K562 (cell line): ENCODE measurements around the gene HEMGN. TPM values are rescaled to one million over a fixed set of nuclear protein-coding genes. Genes with fewer than 3 reads are reported as not detected.

ENCODE experiments used
- CREM ChIP-seq: IDR thresholded peaks from 2 replicates; pipeline ENCODE4 v1.6.1; 2014; ENCODE audit warnings: antibody characterized with exemption, low read depth
- ETV6 ChIP-seq, 3 experiments: fragments of 150-350 bp in 1 of 3; sonication (generic) in 1 of 3; formaldehyde crosslinking in 1 of 3; IDR thresholded peaks; 2 replicates each; pipeline versions ENCODE4 v1.6.1 to v1.8.0; 2014 to 2022; ENCODE audit warnings: borderline replicate concordance in 2 of 3, low read depth in 2 of 3, antibody characterized with exemption in 1 of 3, low read length in 1 of 3, mild to moderate bottlenecking in 1 of 3, missing genetic modification reagents in 1 of 3
- EZH2 ChIP-seq: IDR thresholded peaks from 2 replicates; pipeline ENCODE4 v1.6.1; 2012; ENCODE audit warnings: low read depth, mild to moderate bottlenecking, inconsistent platforms, low read length, borderline replicate concordance
- HDAC8 ChIP-seq: fragments of 450-650 bp; IDR thresholded peaks from 2 replicates; pipeline ENCODE4 v1.6.1; 2016; ENCODE audit warnings: mild to moderate bottlenecking, missing genetic modification characterization, moderate library complexity, missing compliant biosample characterization
- KAT8 ChIP-seq: fragments of 450-650 bp; IDR thresholded peaks from 2 replicates; pipeline ENCODE4 v1.6.1; 2016; ENCODE audit warnings: low read depth, mild to moderate bottlenecking
- KDM4B ChIP-seq, 2 experiments: fragments of 450-650 bp in 1 of 2; sonication (generic) in 1 of 2; IDR thresholded peaks; 2 replicates each; pipeline ENCODE4 v1.6.1; 2016 to 2017; ENCODE audit warnings: borderline replicate concordance in 2 of 2, antibody characterized with exemption in 1 of 2, low read depth in 1 of 2, mild to moderate bottlenecking in 1 of 2
- MITF ChIP-seq: IDR thresholded peaks from 2 replicates; pipeline ENCODE4 v1.6.1; 2014; ENCODE audit warnings: antibody characterized with exemption
- SAP30 ChIP-seq: fragments of 200-600 bp; sonication (generic); IDR thresholded peaks from 2 replicates; pipeline ENCODE4 v1.6.1; 2012; ENCODE audit warnings: borderline replicate concordance, low read depth, mild to moderate bottlenecking, moderate library complexity, low read length, control low read depth, inconsistent platforms; ENCODE audit not compliant: insufficient read depth, poor library complexity, severe bottlenecking
- SMAD2 ChIP-seq: fragments of 150-350 bp; IDR thresholded peaks from 2 replicates; pipeline ENCODE4 v1.6.1; 2014; ENCODE audit warnings: low read depth, mild to moderate bottlenecking, low read length
- SRSF1 ChIP-seq: fragments of 200-400 bp; formaldehyde crosslinking; IDR thresholded peaks from 2 replicates; pipeline ENCODE4 v1.6.1; 2017; ENCODE audit warnings: mild to moderate bottlenecking, low read depth, low read length, moderate library complexity
- TAF1 ChIP-seq: IDR thresholded peaks from 2 replicates; pipeline ENCODE4 v1.6.1; 2011; ENCODE audit warnings: mild to moderate bottlenecking, low read length, moderate library complexity; ENCODE audit not compliant: insufficient read depth, control insufficient read depth, severe bottlenecking; ENCODE audit errors: extremely low read depth
- TRIM24 ChIP-seq, 2 experiments: fragments of 450-650 bp; IDR thresholded peaks; 2 replicates each; pipeline ENCODE4 v1.6.1; 2016
- YY1 ChIP-seq, 3 experiments: IDR thresholded peaks; 2 replicates each; pipeline ENCODE4 v1.6.1; 2011; ENCODE audit warnings: low read length in 2 of 3, mild to moderate bottlenecking in 2 of 3, moderate library complexity in 2 of 3, borderline replicate concordance in 1 of 3, control low read depth in 1 of 3, low read depth in 1 of 3; ENCODE audit not compliant: insufficient read depth in 3 of 3, insufficient replicate concordance in 2 of 3, control insufficient read depth in 1 of 3, insufficient read length in 1 of 3; ENCODE audit errors: extremely low read depth in 1 of 3
- ZNF143 ChIP-seq: sonication (generic); formaldehyde crosslinking; IDR thresholded peaks from 2 replicates; pipeline ENCODE4 v1.9.0; 2022; ENCODE audit warnings: mild to moderate bottlenecking, missing genetic modification reagents
- ZNF175 ChIP-seq: fragments of 200-800 bp; sonication (Bioruptor generic); IDR thresholded peaks from 2 replicates; pipeline ENCODE4 v1.6.1; 2016; ENCODE audit warnings: low read depth, mild to moderate bottlenecking, missing genetic modification characterization, missing compliant biosample characterization
- ZNF324 ChIP-seq: fragments of 250-450 bp; sonication (Bioruptor Pico); IDR thresholded peaks from 2 replicates; pipeline ENCODE4 v1.4.0; 2020; ENCODE audit warnings: mild to moderate bottlenecking
- ZNF41 ChIP-seq: fragments of 250-450 bp; sonication (Bioruptor Pico); conservative IDR thresholded peaks from 2 replicates; pipeline ENCODE4 v1.4.0; 2020; ENCODE audit warnings: mild to moderate bottlenecking
- ZNF695 ChIP-seq: fragments of 450-650 bp; formaldehyde crosslinking; IDR thresholded peaks from 2 replicates; pipeline ENCODE4 v1.4.0; 2020; ENCODE audit warnings: mild to moderate bottlenecking, moderate library complexity
- polyA plus RNA-seq, 8 experiments: library from polyadenylated mRNA; depleted of rRNA in 4 of 8; stranded (reverse) in 5 of 8; unstranded in 3 of 8; fragments of >200 nt; fragmentation: Nextera tagmentation in 2 of 8; fragmentation: Illumina TruSeq in 1 of 8; extraction: Ambion mirVana in 2 of 8; extraction: Trizol in 1 of 8; gene quantifications; 2 replicates each; pipeline versions ENCODE4 v1.2.1 to v1.2.3, GENCODE V29; 2011 to 2014; ENCODE audit warnings: inconsistent platforms in 1 of 8, missing spikeins in 1 of 8
- total RNA-seq, 7 experiments: library from RNA; depleted of rRNA in 6 of 7; stranded (reverse); fragments of >200 nt in 6 of 7; fragmentation: Illumina TruSeq in 2 of 7; extraction: Trizol in 2 of 7; gene quantifications; 2 replicates each; pipeline versions ENCODE4 v1.2.1 to v1.2.3, GENCODE V29; 2011 to 2021; ENCODE audit warnings: low replicate concordance in 1 of 7
- TF ChIP-seq, protein P1 (sequence below): fragments of 450-650 bp; IDR thresholded peaks from one replicate; pipeline ENCODE4 v1.6.1; 2018; ENCODE audit warnings: mild to moderate bottlenecking, moderate library complexity; ENCODE audit not compliant: partially characterized antibody
- TF ChIP-seq, protein P2 (sequence below): sonication (generic); formaldehyde crosslinking; IDR thresholded peaks from 2 replicates; pipeline ENCODE4 v1.8.0; 2022; ENCODE audit warnings: mild to moderate bottlenecking, missing genetic modification reagents, borderline replicate concordance

Gene HEMGN
- total and polyA plus RNA-seq, 9 of the 15 experiments (the other 6 are each of a cell fraction or from before 2014, with no cell fraction given), result 56.3 to 258 (median 137) TPM

- TF ChIP-seq, protein P1, sequence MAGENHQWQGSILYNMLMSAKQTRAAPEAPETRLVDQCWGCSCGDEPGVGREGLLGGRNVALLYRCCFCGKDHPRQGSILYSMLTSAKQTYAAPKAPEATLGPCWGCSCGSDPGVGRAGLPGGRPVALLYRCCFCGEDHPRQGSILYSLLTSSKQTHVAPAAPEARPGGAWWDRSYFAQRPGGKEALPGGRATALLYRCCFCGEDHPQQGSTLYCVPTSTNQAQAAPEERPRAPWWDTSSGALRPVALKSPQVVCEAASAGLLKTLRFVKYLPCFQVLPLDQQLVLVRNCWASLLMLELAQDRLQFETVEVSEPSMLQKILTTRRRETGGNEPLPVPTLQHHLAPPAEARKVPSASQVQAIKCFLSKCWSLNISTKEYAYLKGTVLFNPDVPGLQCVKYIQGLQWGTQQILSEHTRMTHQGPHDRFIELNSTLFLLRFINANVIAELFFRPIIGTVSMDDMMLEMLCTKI, result no peak
- TF ChIP-seq TAF1 (no peak), ETV6 (IDR thresholded peaks at IDR 0.05; ENCODE audit: borderline replicate concordance in 1 of 2, low read depth in 2 of 2, low read length in 1 of 2) (no peak), ETV6 (CRISPR knock-in tag; IDR thresholded peaks at IDR 0.05; ENCODE audit: borderline replicate concordance) (no peak), ZNF695 (no peak), SRSF1 (no peak), SMAD2 (no peak), KDM4B (IDR thresholded peaks at IDR 0.05; ENCODE audit: borderline replicate concordance in 2 of 2, low read depth in 1 of 2) (no peak), ZNF143 (no peak), ZNF324 (CRISPR knock-in tag) (no peak), YY1 (IDR thresholded peaks at IDR 0.05; ENCODE audit: borderline replicate concordance in 1 of 3, control insufficient read depth in 1 of 3, extremely low read depth in 1 of 3, insufficient read depth in 3 of 3, insufficient read length in 1 of 3, insufficient replicate concordance in 2 of 3, low read depth in 1 of 3, low read length in 2 of 3) (no peak), CREM (peak; percentile 40; the same call in 1 of the 2 replicates), TRIM24 (IDR thresholded peaks at IDR 0.05) (0 out of 4 replicates have a peak, but pooled peaks of 1 of the 2 experiments have one; percentile 37), MITF (no peak; the same call in 1 of the 2 replicates), EZH2 (no peak), ZNF175 (CRISPR knock-in tag) (no peak), SAP30 (no peak), HDAC8 (tag) (no peak), ZNF41 (CRISPR knock-in tag) (no peak), KAT8 (no peak)
- TF ChIP-seq, protein P2, sequence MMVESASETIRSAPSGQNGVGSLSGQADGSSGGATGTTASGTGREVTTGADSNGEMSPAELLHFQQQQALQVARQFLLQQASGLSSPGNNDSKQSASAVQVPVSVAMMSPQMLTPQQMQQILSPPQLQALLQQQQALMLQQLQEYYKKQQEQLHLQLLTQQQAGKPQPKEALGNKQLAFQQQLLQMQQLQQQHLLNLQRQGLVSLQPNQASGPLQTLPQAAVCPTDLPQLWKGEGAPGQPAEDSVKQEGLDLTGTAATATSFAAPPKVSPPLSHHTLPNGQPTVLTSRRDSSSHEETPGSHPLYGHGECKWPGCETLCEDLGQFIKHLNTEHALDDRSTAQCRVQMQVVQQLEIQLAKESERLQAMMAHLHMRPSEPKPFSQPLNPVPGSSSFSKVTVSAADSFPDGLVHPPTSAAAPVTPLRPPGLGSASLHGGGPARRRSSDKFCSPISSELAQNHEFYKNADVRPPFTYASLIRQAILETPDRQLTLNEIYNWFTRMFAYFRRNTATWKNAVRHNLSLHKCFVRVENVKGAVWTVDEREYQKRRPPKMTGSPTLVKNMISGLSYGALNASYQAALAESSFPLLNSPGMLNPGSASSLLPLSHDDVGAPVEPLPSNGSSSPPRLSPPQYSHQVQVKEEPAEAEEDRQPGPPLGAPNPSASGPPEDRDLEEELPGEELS (CRISPR knock-in tag), result no peak
These were observed 14.4 kb downstream of the HEMGN start (continued) for GRCh38 chr9:97923529-97924108.
